GM12878 (cell line): Measurements from ENCODE around the gene OR14I1. TPM values are rescaled to one million over a fixed set of nuclear protein-coding genes. Genes with fewer than 3 reads are reported as not detected.
A peak's percentile ranks its signal among the peaks of the same experiment; 100 is the strongest.

Source experiments
- BCLAF1 ChIP-seq: fragments of 450-650 bp; IDR thresholded peaks from 2 replicates; pipeline ENCODE4 v1.6.1; 2017; ENCODE audit warnings: antibody characterized with exemption, mild to moderate bottlenecking, moderate library complexity
- E2F4 ChIP-seq: IDR thresholded peaks from 2 replicates; pipeline ENCODE4 v1.6.1; 2012; ENCODE audit warnings: low read depth, low read length, improper control_type of control experiment
- EED ChIP-seq: sonication (generic); IDR thresholded peaks from 2 replicates; pipeline ENCODE4 v1.6.1; 2016; ENCODE audit warnings: antibody characterized with exemption, low read depth
- GATAD2B ChIP-seq: fragments of 450-650 bp; conservative IDR thresholded peaks from 2 replicates; pipeline ENCODE4 v1.6.1; 2017; ENCODE audit warnings: low read depth, mild to moderate bottlenecking, moderate library complexity
- IKZF2 ChIP-seq, 2 experiments: fragments of 450-650 bp; IDR thresholded peaks; 2 replicates each; pipeline ENCODE4 v1.6.1; 2017; ENCODE audit warnings: mild to moderate bottlenecking in 2 of 2, moderate library complexity in 2 of 2
- IRF4 ChIP-seq: IDR thresholded peaks from 2 replicates; pipeline ENCODE4 v1.6.1; 2011; ENCODE audit warnings: low read depth, low read length
- MTA2 ChIP-seq: fragments of 450-650 bp; IDR thresholded peaks from 2 replicates; pipeline ENCODE4 v1.6.1; 2016; ENCODE audit warnings: low read depth, mild to moderate bottlenecking, moderate library complexity
- MXI1 ChIP-seq: fragments of 150-350 bp; IDR thresholded peaks from 2 replicates; pipeline ENCODE4 v1.6.1; 2011; ENCODE audit warnings: low read depth, mild to moderate bottlenecking, inconsistent platforms, low read length, improper control_type of control experiment
- MYB ChIP-seq: fragments of 150-350 bp; IDR thresholded peaks from 2 replicates; pipeline ENCODE4 v1.6.1; 2014; ENCODE audit warnings: mild to moderate bottlenecking, low read depth, low read length, borderline replicate concordance
- NFIC ChIP-seq: IDR thresholded peaks from 2 replicates; pipeline ENCODE4 v1.6.1; 2012; ENCODE audit warnings: low read depth, mild to moderate bottlenecking, inconsistent platforms, low read length, moderate library complexity
- NR2F1 ChIP-seq: fragments of 450-650 bp; conservative IDR thresholded peaks from 2 replicates; pipeline ENCODE4 v1.6.1; 2017; ENCODE audit warnings: mild to moderate bottlenecking
- NRF1 ChIP-seq: conservative IDR thresholded peaks from 2 replicates; pipeline ENCODE4 v1.6.1; 2011; ENCODE audit warnings: mild to moderate bottlenecking, low read depth, low read length, improper control_type of control experiment
- RELA ChIP-seq: fragments of 450-650 bp; IDR thresholded peaks from 2 replicates; pipeline ENCODE4 v1.8.0; 2014; ENCODE audit warnings: borderline replicate concordance; ENCODE audit not compliant: partially characterized antibody
- REST ChIP-seq: IDR thresholded peaks from 2 replicates; pipeline ENCODE4 v1.6.1; 2012; ENCODE audit warnings: mild to moderate bottlenecking, low read depth, low read length
- SIX5 ChIP-seq: IDR thresholded peaks from 2 replicates; pipeline ENCODE4 v1.6.1; 2011; ENCODE audit warnings: mild to moderate bottlenecking, low read depth, low read length, moderate library complexity; ENCODE audit not compliant: severe bottlenecking
- SMARCA5 ChIP-seq: fragments of 450-650 bp; IDR thresholded peaks from 2 replicates; pipeline ENCODE4 v1.6.1; 2017; ENCODE audit warnings: mild to moderate bottlenecking
- TBL1XR1 ChIP-seq: IDR thresholded peaks from 2 replicates; pipeline ENCODE4 v1.6.1; 2012; ENCODE audit warnings: low read depth, low read length, improper control_type of control experiment
- TCF12 ChIP-seq: IDR thresholded peaks from 2 replicates; pipeline ENCODE4 v1.6.1; 2011; ENCODE audit warnings: low read depth, mild to moderate bottlenecking, low read length
- TCF7 ChIP-seq: IDR thresholded peaks from 2 replicates; pipeline ENCODE4 v1.6.1; 2014; ENCODE audit warnings: antibody characterized with exemption, borderline replicate concordance
- ZNF24 ChIP-seq: fragments of 450-650 bp; IDR thresholded peaks from 2 replicates; pipeline ENCODE4 v1.6.1; 2017; ENCODE audit warnings: antibody characterized with exemption, mild to moderate bottlenecking
- ZSCAN29 ChIP-seq: fragments of 450-650 bp; IDR thresholded peaks from 2 replicates; pipeline ENCODE4 v1.6.1; 2017; ENCODE audit warnings: mild to moderate bottlenecking, moderate library complexity
- polyA plus RNA-seq, 11 experiments: library from polyadenylated mRNA; depleted of rRNA in 4 of 11; unstranded in 6 of 11; stranded (reverse) in 5 of 11; fragments of >200 nt; fragmentation: Nextera tagmentation in 4 of 11; fragmentation: Illumina TruSeq in 1 of 11; extraction: Ambion mirVana in 4 of 11; extraction: Trizol in 1 of 11; gene quantifications; 1 replicate in 1 of 11; 2 replicates in 10 of 11; pipeline versions ENCODE4 v1.2.1 to v1.2.3, GENCODE V29; 2011 to 2016; ENCODE audit warnings: inconsistent platforms in 2 of 11, missing spikeins in 2 of 11, low read depth in 1 of 11
- total RNA-seq, 4 experiments: library from RNA; depleted of rRNA in 3 of 4; stranded (reverse); fragments of >200 nt in 3 of 4; fragmentation: Illumina TruSeq in 1 of 4; extraction: Trizol in 1 of 4; gene quantifications; 2 replicates each; pipeline versions ENCODE4 v1.2.1 to v1.2.3, GENCODE V29; 2013 to 2021
- TF ChIP-seq, protein P1 (sequence below): fragments of 450-650 bp; IDR thresholded peaks from 2 replicates; pipeline ENCODE4 v1.6.1; 2016; ENCODE audit warnings: mild to moderate bottlenecking

Gene OR14I1
- total and polyA plus RNA-seq, 10 of the 15 experiments (the other 5 are each of a cell fraction or from before 2014, with no cell fraction given) = 0.21 to 1.5 (median 0.79) TPM

DNA sequence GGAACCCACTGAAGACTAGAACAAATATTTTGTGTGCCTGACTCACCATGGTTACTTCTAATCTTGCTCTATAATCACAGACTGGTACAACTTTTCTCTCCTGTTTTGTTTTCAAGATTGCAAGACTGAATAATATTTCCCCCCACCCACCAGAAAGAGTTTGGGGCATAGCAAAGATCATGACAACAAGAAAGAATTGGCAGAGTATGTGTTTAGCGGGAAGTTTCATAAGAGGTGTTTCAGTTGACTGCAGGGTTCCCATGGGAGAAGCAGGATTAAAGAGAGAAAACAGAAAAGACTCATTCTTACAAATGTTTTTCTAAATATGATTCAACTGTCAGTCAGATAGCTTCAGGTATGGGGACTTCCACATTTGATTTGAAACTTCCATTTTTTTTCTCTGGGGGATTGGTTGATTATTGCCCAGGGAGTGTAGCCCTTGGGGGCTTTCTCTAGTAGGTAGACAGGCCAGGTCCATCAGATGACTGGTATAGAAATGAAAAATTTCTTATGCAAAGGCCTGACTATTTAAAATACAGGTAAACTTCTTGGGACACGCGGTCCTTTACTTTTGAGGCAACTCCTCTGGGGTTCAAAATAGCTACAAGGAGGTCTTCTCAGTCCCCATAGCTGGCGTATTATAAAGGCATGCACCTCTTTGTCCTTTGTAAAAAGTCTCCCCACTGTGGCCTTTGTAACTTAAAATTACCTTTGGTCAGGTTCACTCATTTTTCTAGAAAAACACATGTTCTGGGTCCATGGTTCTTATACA is 13.9 kb downstream of the OR14I1 start (continued):
- TF ChIP-seq, protein P1, sequence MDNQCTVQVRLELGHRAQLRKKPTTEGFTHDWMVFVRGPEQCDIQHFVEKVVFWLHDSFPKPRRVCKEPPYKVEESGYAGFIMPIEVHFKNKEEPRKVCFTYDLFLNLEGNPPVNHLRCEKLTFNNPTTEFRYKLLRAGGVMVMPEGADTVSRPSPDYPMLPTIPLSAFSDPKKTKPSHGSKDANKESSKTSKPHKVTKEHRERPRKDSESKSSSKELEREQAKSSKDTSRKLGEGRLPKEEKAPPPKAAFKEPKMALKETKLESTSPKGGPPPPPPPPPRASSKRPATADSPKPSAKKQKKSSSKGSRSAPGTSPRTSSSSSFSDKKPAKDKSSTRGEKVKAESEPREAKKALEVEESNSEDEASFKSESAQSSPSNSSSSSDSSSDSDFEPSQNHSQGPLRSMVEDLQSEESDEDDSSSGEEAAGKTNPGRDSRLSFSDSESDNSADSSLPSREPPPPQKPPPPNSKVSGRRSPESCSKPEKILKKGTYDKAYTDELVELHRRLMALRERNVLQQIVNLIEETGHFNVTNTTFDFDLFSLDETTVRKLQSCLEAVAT = 0 out of 2 replicates have a peak, but pooled peaks have one; percentile 54
- TF ChIP-seq TCF12 (no peak), SMARCA5 (no peak), ZSCAN29 (no peak), TCF7 (peak; percentile 56; the same call in 1 of the 2 replicates), E2F4 (no peak), IKZF2 (IDR thresholded peaks at IDR 0.05) (peak; percentile 96), ZNF24 (no peak), EED (peak; percentile 76; the same call in 1 of the 2 replicates), SIX5 (no peak), MYB (peak; percentile 69), BCLAF1 (no peak), MTA2 (peak; percentile 78), TBL1XR1 (0 out of 2 replicates have a peak, but pooled peaks have one; percentile 38), IRF4 (peak; percentile 55; the same call in 1 of the 2 replicates), NFIC (peak; percentile 83), MXI1 (0 out of 2 replicates have a peak, but pooled peaks have one; percentile 16), REST (no peak), NRF1 (no peak), NR2F1 (0 out of 2 replicates have a peak, but pooled peaks have one; percentile 7), GATAD2B (peak; percentile 78; the same call in 1 of the 2 replicates), RELA (peak; percentile 75)
